G401 (cell line): ENCODE results near the gene IKZF3. TPM values are rescaled to one million over a fixed set of nuclear protein-coding genes. Genes with fewer than 3 reads are reported as not detected.
"Not testable (repeated sequence)": the region's sequence is repeated elsewhere in the genome, so short reads cannot be mapped to it uniquely, and the experiment has no call there.

ENCODE experiments used
- DNase-seq: peaks from one replicate; pipeline ENCODE4 v3.0.0-alpha.2; 2015; ENCODE audit warnings: low spot score
- in situ Hi-C: cut with HindIII; loops from 2 replicates; pipeline ENCODE4 v1.10.0; 2016; ENCODE audit warnings: low sequenced_read_pairs, mixed read lengths
- total RNA-seq: library from RNA; depleted of rRNA; stranded (reverse); fragments of >200 nt; shearing (Covaris generic); gene quantifications from 2 replicates; pipeline ENCODE4 v1.2.3, GENCODE V29; 2014; rRNA removed

IKZF3 gene
- not detected in 2 replicates for total RNA-seq

GRCh38 chr17:39863918-39864746, at the start of gene IKZF3:
Gene IKZF3 (minus strand): TSS chr17:39864312. CDS start chr17:39864126, 186 bp downstream.
- in situ Hi-C loops: no loop called here
- no peak for DNase-seq

- no peak for DNase-seq
- in situ Hi-C loops: no loop called here
Measured at GRCh38 chr17:39908789-39909352, 44.8 kb upstream of the IKZF3 start.

GRCh38 chr17:39904990-39905288, 40.8 kb upstream of the IKZF3 start:
- in situ Hi-C loops: no loop called here

GRCh38 chr17:39903158-39903884, 39.2 kb upstream of the IKZF3 start:
- in situ Hi-C loops: no loop called here
- DNase-seq: no peak

More at GRCh38 chr17:39904990-39905288, 40.8 kb upstream of the IKZF3 start:
- no peak for DNase-seq

GRCh38 chr17:39902027-39902426, 37.9 kb upstream of the IKZF3 start:
- DNase-seq, in situ Hi-C loops: not testable (repeated sequence)

- no peak for DNase-seq
- in situ Hi-C loops: no loop called here
Measured at GRCh38 chr17:39899215-39899614, 35.1 kb upstream of the IKZF3 start.

- no peak for DNase-seq
- in situ Hi-C loops: no loop called here
Measured at GRCh38 chr17:39898088-39898487, 34.0 kb upstream of the IKZF3 start.

GRCh38 chr17:39894681-39895376, 30.7 kb upstream of the IKZF3 start:
- in situ Hi-C loops: no loop called here
- DNase-seq: no peak

- in situ Hi-C loops: no loop called here
- no peak for DNase-seq
Measured at GRCh38 chr17:39889200-39889599, 25.1 kb upstream of the IKZF3 start.

GRCh38 chr17:39887078-39887477, 23.0 kb upstream of the IKZF3 start:
- no peak for DNase-seq
- in situ Hi-C loops: no loop called here

GRCh38 chr17:39886102-39886501, 22.0 kb upstream of the IKZF3 start:
- in situ Hi-C loops, DNase-seq: not testable (repeated sequence)

GRCh38 chr17:39872751-39873150, 8.6 kb upstream of the IKZF3 start:
- in situ Hi-C loops: no loop called here
- no peak for DNase-seq

GRCh38 chr17:39871801-39872200, 7.7 kb upstream of the IKZF3 start:
- DNase-seq: no peak
- in situ Hi-C loops: no loop called here

GRCh38 chr17:39870776-39871175, 6.7 kb upstream of the IKZF3 start:
- DNase-seq: no peak
- in situ Hi-C loops: no loop called here

- no peak for DNase-seq
- in situ Hi-C loops: no loop called here
Measured at GRCh38 chr17:39868554-39868942, 4.4 kb upstream of the IKZF3 start.

- in situ Hi-C loops: no loop called here
- no peak for DNase-seq
Measured at GRCh38 chr17:39867880-39868553, 3.9 kb upstream of the IKZF3 start, which contains the start of gene ZPBP2. Gene ZPBP2 (plus strand): TSS chr17:39868202. CDS start chr17:39868355, 153 bp downstream.

GRCh38 chr17:39867084-39867879, 3.2 kb upstream of the IKZF3 start:
- in situ Hi-C loops: no loop called here
- DNase-seq: no peak

GRCh38 chr17:39866013-39866730, 2.1 kb upstream of the IKZF3 start:
- no peak for DNase-seq
- in situ Hi-C loops: no loop called here
